Activated naive CD4-positive, alpha-beta T cell treated with anti-CD3 and anti-CD28 coated beads, Interleukin-2, amount 50 U/mL, for 16 hours (primary cell): ENCODE measurements around the gene FAHD2A.
"Not testable (repeated sequence)": the region's sequence is repeated elsewhere in the genome, so short reads cannot be mapped to it uniquely, and the experiment has no call there.

Experiments
- DNase-seq: peaks from one replicate; pipeline ENCODE4 v3.0.0-alpha.2; 2020

FAHD2A gene

GRCh38 chr2:95442474-95443099 lies 40.1 kb downstream of the FAHD2A start:
- DNase-seq, result not testable (repeated sequence)

- DNase-seq, result not testable (repeated sequence)
Measured at GRCh38 chr2:95445317-95445716, 42.8 kb downstream of the FAHD2A start.

GRCh38 chr2:95463292-95463691 lies 60.8 kb downstream of the FAHD2A start:
- DNase-seq, result not testable (repeated sequence)
